GM19238 (cell line): ENCODE results near the gene AMZ2.
"Not testable (repeated sequence)": the region's sequence is repeated elsewhere in the genome, so short reads cannot be mapped to it uniquely, and the experiment has no call there.

Source experiments
- DNase-seq: peaks from one replicate; pipeline ENCODE4 v3.0.0; 2011; ENCODE audit warnings: low spot score; ENCODE audit not compliant: insufficient read length

AMZ2 gene

DNA sequence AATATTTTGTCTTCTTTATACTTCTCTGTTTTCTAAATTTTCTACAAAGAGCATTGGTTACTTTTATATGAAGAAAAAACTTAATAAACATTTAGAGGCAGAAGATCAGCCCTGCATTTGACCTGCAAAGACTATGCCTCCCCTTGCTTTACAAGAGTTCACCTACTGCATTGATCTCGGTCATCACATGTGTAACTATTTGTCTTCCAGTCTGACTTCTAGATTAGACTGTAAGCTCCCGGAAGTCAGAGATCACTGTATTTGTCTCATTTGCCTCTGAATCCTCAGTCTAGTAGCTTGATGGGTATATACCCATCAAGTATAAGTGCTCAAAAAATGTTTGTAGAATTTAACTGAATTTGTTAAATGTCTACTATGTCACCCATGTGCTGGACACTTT lies 27.7 kb upstream of the AMZ2 start:
- not testable (repeated sequence) for DNase-seq

- DNase-seq, result not testable (repeated sequence)
Measured at GRCh38 chr17:68220786-68221185, 27.1 kb upstream of the AMZ2 start.

DNA sequence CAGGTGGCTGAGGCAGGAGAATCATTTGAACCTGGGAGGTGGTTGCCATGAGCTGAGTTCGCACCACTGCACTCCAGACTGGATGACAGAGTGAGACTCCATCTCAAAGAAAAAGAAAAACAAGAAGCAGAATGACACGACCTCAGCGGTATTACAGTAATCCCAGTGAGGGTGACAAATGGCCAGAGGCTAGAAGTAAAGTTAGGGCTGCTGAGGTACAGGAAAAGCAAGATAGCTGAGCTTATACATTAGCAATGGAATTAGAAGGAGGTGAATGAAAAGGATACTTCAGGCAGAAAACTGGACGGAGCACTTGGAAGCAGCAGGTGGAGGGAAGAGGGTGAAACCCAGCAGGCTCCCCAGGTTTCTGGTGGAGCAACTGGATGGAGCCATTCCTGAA lies 26.1 kb upstream of the AMZ2 start:
- DNase-seq, result no peak

DNA sequence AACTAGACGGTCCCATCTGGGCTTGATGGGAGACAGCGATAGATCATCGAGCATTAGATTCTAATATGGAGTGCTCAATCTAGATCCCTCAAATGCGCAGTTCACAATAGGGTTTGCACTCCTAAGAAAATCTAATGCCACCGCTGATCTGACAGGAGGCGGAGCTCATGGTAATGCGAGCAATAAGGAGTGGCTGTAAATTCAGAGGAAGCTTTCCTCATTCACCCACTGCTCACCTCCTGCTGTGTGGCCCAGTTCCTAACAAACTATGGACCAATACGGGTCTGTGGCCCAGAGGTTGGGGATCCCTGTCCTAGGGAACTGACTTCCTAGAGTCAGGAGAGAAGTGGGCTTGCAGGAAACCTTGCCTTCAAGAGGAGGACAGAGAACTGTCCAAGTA lies 25.2 kb upstream of the AMZ2 start:
- DNase-seq, result no peak

DNA sequence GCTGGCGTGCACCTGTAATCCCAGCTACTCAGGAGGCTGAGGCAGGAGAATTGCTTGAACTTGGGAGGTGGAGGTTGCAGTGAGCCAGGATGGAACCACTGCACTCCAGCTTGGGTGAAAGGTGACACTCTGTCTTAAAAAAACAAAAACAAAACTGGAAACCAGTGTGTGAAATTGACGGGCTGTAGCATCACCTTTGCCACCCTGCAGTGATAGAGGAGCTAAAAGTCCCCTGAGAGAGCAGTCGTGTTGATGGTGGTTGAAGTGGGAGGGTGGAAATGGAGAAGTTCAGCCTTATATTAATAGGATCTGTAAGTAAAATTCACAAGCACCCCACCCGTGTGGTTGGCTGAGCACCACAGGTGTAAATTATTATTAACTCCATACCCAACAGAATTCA lies 22.8 kb upstream of the AMZ2 start:
- not testable (repeated sequence) for DNase-seq

DNA sequence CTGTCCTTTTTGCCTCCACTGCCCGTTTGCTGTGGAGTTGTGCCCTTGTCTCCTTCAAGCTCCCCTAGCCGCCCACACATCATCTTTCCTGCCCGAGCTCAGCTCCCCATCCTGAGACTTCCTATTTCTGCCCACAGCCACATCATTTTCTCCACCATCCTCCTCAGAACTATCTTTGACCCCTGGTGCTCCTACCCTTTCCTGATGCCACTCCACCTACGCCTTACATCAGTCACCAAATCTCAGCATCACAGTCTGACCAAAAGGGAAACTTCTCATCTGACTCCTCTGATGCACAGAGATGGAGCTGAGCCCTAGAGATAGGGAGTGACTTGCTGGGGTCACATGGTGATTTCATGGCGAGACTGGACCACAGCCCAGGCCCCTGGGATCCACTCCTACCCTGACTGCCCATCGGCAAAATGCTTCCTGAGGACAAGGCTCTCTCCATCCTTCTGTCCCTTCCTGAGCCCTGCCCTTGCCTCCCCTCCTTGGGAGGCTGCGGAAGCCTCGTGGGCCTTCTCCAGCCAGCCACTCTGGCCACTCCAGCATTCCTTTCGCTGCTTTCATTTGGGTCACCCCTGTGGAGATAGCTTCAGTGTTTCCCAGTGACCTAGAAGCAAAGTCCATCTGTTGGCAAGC lies 19.7 kb upstream of the AMZ2 start:
- DNase-seq, result not testable (repeated sequence)

DNA sequence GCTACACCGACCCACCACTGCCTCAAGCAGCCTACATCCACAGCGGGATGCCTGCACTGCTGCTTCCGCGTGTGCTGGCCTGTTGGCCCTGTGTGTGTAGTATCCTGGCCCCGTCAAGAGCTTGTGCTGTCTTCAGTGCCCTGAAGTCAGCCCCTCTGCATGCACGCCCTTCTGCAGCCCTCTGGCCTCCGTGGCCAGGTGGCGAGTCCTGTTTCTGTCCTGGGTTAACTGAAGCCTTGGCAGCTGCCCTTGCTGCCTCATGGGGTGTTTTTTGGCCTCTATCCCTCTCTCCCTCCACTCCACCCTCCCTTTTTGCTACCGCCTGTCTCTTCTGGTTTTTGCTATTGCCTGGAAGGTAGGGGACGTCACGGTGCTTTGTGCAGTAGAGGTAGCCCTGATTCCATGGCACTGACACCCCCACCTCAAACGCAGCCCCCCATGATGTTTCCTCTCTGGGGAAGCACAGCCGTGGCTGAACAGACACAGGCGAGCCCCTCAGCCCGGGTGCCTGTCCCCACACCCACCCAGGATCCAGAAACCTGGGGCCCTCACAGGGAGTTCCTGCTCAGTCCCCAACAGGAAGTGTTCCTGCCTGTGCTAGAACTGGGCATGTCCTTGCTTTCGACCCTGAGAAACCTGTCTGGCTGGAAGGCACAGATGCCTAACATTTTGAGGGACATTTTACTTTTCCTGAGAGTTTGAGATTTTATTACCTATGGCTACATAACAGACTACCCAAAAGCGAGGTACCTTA lies 18.8 kb upstream of the AMZ2 start:
- no peak for DNase-seq

DNA sequence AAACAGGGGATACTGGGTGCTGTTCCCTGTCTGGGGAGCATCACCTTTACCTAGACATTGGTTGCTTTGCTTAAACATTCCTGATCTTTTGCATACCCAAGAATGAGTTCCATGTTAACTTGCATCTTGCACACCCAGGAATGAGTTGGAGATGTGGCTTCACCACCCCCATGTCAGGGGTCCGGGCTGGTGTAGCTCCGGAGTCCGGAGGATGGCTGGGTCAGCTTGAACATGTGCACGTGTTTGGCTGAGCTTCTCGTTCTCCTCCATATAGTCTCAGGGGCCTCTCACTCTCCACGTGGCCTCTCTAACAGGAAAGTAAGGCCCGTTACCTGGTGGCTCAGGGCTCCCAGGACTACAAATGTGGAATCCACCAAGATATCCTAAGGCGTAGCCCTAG lies 18.2 kb upstream of the AMZ2 start:
- DNase-seq, result no peak

DNA sequence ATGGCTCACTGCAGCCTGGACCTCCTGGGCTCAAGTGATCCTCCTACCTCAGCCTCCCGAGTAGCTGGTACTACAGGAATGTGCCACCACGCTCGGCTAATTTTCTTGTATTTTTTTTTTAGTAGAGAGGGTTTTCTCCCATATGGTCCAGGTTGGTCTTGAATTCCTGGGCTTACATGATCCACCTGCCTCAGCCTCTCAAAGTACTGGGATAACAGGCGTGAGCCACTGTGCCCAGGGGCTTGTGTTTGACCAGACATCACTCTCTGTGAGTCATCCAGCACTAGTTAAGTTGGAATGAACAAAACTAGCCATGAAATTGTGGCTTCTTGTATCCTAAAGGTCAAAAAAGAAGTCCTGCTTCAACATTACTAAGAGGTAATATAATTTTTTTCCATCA lies 16.7 kb upstream of the AMZ2 start:
- not testable (repeated sequence) for DNase-seq

- DNase-seq, result no peak
Measured at GRCh38 chr17:68231541-68231940, 16.3 kb upstream of the AMZ2 start.

- not testable (repeated sequence) for DNase-seq
Measured at GRCh38 chr17:68232741-68233140, 15.1 kb upstream of the AMZ2 start.

GRCh38 chr17:68234726-68235335 lies 13.0 kb upstream of the AMZ2 start:
- DNase-seq, result not testable (repeated sequence)

- not testable (repeated sequence) for DNase-seq
Measured at GRCh38 chr17:68235336-68235791, 12.5 kb upstream of the AMZ2 start.

DNA sequence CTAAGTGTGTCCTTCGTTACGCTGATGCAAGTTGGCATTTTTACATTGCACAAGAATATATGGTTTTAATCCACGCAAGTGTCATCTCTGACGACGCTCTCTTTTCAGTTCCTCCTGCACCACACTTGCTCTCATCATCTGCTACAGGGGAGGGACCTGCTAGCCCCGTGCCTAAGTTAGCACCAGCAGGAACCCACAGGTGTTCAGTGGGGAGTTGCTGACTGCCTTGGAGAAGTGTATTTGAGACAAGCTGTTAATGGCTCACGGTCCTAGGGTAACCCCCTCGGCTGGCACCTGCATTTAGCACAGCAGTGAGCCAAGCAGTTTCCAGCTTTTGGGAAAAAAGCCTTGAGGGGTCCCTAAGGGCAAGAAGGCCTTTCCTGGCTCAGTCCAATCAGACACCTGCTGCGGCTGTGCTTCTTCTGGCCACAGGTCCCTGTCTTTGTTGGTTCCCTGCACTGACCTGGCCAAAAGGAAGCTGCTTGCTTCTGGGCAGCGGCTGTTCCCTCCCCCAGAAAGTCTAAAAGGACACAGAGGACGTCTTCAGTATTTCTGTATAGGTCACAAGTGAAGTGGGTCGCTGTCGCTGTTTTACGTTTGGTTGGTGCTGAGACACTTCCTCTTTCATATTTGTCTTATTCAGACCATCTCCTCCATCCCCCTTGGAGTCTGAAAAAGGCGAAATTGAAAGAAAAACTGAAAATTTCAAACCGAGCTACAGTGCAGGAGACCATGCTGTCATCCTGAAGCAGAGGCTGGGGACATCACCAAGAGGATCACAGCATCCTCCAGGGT lies 10.3 kb upstream of the AMZ2 start:
- peak; percentile 39 for DNase-seq

DNA sequence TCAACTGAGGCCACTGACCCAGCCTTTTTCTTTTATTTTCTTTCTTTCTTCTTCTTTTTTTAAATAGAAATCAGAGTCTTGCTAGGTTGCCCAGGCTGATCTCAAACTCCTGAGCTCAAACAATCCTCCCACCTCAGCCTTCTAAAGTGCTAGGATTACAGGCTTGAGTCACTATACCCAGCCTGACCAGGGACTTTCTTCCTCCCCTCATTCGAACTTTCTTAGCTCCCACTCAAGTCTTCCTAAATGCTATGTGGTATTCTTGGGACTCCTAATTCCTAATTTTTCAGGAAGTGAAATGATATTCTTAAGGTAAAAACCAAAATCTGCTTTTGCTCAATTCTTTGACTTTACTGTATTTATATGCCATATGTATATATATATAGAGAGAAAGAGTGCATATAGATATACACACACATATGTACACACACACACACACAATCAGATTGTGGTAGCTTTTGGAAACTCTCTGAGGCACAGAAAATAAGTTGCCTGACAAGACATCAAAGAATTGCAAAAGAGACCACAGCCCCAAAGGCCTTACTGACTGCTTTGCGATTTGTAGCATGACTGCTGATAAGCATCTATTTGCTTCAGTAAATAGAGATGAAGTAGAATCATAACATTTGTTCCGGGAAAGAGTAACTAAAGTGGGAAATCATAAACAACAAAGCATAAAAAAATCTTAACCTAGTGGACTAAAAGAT lies 9.5 kb upstream of the AMZ2 start:
- DNase-seq, result no peak

GRCh38 chr17:68238871-68239253 lies 9.0 kb upstream of the AMZ2 start:
- no peak for DNase-seq

DNA sequence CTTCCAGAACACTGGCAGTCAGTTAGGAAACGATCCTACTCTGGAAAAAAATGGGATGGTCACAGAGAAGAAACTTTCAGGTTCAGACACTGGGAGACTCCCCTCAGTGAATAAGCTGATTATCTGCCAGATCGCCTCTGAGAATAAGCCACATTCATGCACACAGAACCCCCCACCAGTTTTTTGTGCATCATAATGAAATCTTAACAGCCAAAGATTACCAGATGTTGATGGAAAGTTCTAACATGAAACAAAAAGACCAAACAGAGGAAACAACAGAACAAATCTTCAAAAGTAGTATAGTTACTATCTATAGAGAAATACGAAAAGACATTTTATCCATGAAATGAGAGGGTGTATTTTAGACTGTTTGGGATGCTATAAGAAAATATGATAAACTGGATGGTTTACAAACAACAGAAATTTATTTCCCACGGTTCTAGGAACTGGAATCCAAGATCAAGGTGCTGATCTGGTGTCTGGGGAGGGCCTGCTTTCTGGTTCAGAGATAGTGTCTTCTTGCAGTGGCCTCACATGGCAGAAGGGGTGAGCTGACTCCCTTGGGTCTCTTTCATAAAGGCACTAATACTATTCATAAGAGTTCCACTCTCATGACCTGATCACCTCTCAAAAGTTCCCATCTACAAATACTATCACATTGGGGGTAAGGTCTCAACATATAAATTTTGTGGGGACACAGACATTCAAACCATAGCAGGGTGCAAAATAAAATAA lies 8.0 kb upstream of the AMZ2 start:
- no peak for DNase-seq

GRCh38 chr17:68246271-68247028 lies 1.4 kb upstream of the AMZ2 start:
- no peak for DNase-seq

GRCh38 chr17:68248199-68248825 lies 469 bp downstream of the AMZ2 start:
- DNase-seq, result no peak
